Esophagus (tissue), 2 donors: ENCODE measurements around the gene RPL5. TPM values are rescaled to one million over a fixed set of nuclear protein-coding genes. Genes with fewer than 3 reads are reported as not detected.

Experiments used
- H3K27ac ChIP-seq, 2 donors: one replicate each; pipeline ENCODE4 v1.5.1; 2013; ENCODE audit warnings: low read depth in 2 of 2, mild to moderate bottlenecking in 2 of 2, inconsistent platforms in 1 of 2, low read length in 1 of 2, moderate library complexity in 1 of 2
- H3K27me3 ChIP-seq, 2 donors: one replicate each; pipeline ENCODE4 v1.6.1; 2013; ENCODE audit warnings: low read length in 2 of 2, control low read depth in 1 of 2, mild to moderate bottlenecking in 1 of 2; ENCODE audit not compliant: insufficient read depth in 2 of 2, control insufficient read depth in 1 of 2
- H3K36me3 ChIP-seq, 2 donors: one replicate each; pipeline ENCODE4 v1.6.1; 2013; ENCODE audit warnings: low read length in 1 of 2; ENCODE audit not compliant: control insufficient read depth in 2 of 2, insufficient read depth in 2 of 2
- H3K4me1 ChIP-seq, 2 donors: one replicate each; pipeline ENCODE4 v1.6.1; 2013; ENCODE audit warnings: low read length in 1 of 2; ENCODE audit not compliant: control insufficient read depth in 2 of 2, insufficient read depth in 2 of 2
- H3K4me3 ChIP-seq, 2 donors: one replicate each; pipeline ENCODE4 v1.5.1; 2013; ENCODE audit warnings: low read length in 2 of 2, mild to moderate bottlenecking in 2 of 2, low read depth in 1 of 2, moderate library complexity in 1 of 2
- H3K9me3 ChIP-seq, 2 donors: one replicate each; pipeline ENCODE4 v1.6.1; 2013; ENCODE audit warnings: mild to moderate bottlenecking in 2 of 2, low read depth in 1 of 2, low read length in 1 of 2, moderate library complexity in 1 of 2; ENCODE audit not compliant: control insufficient read depth in 2 of 2, insufficient read depth in 1 of 2
- WGBS, 2 donors: extraction: QIAGEN DNeasy Blood & Tissue Kit; methylation state at CpG; one replicate each; pipeline ENCODE4 v1.1.7; 2013; 5-methylcytosine and 5-hydroxymethylcytosine counted together
- polyA plus RNA-seq, 2 donors: library from polyadenylated mRNA; stranded (reverse); fragments of 200-250 nt; gene quantifications; one replicate each; pipeline ENCODE4 v1.2.3, GENCODE V29; 2013
- donor health status: healthy with polysubstance abuse.
- donor health status: Bipolar disorder and iron deficiency.

RPL5 gene
- polyA plus RNA-seq, 2 donors, result 1,458 to 1,852 TPM

DNA sequence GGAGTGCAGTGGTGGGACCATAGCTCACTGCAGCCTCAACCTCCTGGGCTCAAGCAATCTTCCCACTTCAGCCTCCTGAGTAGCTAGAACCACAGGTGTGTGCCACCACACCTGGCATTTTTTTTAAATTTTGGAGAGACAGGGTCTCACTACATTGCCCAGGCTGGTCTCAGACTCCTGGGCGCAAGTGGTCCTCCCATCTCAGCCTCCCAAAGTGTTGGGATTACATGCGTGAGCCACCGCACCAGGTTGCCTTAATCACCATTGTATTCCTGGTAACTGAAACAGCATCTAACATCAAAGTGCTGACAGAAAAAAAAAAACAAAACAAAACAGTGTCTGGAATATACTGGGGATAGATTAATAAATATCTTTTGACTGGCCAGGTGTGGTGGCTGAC, 18.2 kb downstream of the RPL5 start:
- Histone ChIP-seq H3K36me3 (no peaks in the 10 kb centered on the region), H3K9me3 (no peaks in the 10 kb centered on the region), H3K27me3 (no peaks in the 10 kb centered on the region), H3K4me3 (no peak overlapping the region), H3K27ac (no peak overlapping the region), H3K4me1 (peaks cover 0 to 2% of the 10 kb centered on the region in 2 donors)
- 96 to 97% methylated on average over 3 of the region's 3 CpGs for WGBS, 2 donors

DNA sequence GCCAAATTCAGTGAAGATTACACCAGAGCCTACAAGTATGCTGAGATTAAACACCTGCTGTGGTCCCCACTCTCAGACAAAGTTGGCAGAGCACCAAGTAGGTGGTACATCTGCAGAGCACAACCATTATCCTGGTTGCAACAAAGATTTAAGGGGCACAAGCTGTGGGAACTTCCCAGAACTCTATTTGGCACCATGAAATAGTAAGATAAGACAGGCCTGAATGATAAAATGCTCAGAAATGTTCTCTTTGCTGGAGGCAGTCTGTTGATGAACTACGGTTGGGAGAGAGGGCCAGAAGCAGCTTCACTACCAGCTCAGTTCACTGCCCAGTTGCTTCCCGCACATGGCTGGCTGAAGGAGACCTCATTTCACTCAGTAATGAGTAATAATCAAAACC, 19.9 kb downstream of the RPL5 start:
- H3K36me3 ChIP-seq, result no peaks in the 10 kb centered on the region
- H3K27ac ChIP-seq, result no peak overlapping the region
- H3K4me1 ChIP-seq, result peaks cover 0 to 2% of the 10 kb centered on the region in 2 donors
- H3K9me3 ChIP-seq, result no peaks in the 10 kb centered on the region
- H3K4me3 ChIP-seq, result no peak overlapping the region
- H3K27me3 ChIP-seq, result no peaks in the 10 kb centered on the region
- WGBS, 2 donors, result 56 to 59% methylated on average over 2 of the region's 2 CpGs

DNA sequence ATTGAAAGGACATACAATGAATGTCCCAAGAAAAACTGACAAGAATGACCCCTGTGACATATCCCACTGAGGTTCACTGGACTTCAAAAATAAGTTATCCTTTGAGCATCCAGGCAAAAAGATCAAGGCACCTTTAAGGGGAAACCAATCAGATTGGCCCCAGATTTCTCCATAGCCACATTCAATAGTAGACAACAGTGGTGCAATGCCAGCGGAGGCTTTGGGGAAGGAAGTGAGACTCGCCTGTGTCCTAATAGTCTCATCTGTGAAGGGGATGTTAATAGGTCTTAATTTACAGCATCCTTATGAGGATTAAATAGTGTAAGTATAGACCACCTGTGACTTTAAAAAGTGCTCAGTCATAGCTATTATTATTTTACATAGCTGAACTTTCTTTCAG, 21.5 kb downstream of the RPL5 start:
- no peaks in the 10 kb centered on the region for H3K36me3 ChIP-seq
- peaks cover 0 to 2% of the 10 kb centered on the region in 2 donors for H3K4me1 ChIP-seq
- WGBS, 2 donors, result 76 to 86% methylated on average over 2 of the region's 2 CpGs
- no peaks in the 10 kb centered on the region for H3K9me3 ChIP-seq
- no peak overlapping the region for H3K27ac ChIP-seq
- no peaks in the 10 kb centered on the region for H3K27me3 ChIP-seq
- H3K4me3 ChIP-seq, result no peak overlapping the region

DNA sequence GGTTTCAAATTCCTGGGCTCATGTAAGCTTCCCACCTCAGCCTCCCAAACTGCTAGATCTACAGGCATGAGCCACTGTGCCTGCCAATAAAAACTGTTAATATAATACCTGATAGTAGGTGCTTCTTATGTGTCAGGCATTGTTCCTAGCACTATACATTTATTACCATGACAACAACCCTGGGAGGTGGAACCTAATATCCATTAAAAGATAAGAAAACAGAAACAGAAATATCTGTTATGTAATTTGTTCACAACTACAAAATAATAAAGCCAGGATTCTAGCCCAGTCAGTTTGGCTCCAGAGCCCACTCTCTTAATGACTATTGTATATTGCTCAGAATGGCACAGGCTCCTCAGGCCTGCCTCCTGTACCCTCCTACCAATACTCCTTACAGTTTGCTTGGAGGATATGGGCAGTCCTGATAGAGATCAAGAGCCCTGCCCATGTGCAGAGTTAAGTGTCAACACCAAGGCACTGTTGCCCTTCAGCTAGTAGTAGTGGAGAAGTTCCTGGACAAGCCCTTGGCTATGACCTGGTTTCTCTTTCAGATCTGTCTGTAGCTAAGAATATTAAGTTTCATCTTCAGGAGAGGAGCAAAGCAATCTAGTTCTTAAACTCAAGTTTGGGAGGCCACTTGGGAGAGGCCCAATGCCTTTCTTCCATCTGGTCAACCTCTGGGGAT, 22.4 kb downstream of the RPL5 start:
- Histone ChIP-seq H3K9me3 (no peaks in the 10 kb centered on the region), H3K4me1 (peaks cover 0 to 2% of the 10 kb centered on the region in 2 donors), H3K36me3 (no peaks in the 10 kb centered on the region), H3K27me3 (no peaks in the 10 kb centered on the region), H3K27ac (no peak overlapping the region), H3K4me3 (no peak overlapping the region)

DNA sequence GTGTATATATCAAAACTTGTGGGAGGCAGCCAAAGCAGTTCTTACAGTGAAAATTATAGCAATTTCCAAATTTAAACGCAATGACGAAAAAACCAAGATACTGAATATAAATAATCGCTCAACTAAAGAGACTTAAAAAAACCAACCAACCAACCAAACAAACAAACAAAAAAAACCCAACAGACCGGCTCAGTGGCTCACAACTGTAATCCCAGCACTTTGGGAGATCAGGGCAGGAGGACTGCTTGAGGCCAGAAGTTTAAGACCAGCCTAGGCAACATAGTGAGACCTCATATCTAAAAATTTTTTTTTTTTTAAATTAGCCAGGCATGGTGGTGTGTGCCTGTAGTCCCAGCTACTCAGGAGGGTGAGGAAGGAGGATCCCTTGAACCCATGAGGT, 23.4 kb downstream of the RPL5 start:
- 93 to 97% methylated on average over 4 of the region's 4 CpGs for WGBS, 2 donors
- Histone ChIP-seq H3K27me3 (no peaks in the 10 kb centered on the region), H3K9me3 (no peaks in the 10 kb centered on the region), H3K4me3 (no peak overlapping the region), H3K4me1 (peaks cover 0 to 2% of the 10 kb centered on the region in 2 donors), H3K36me3 (no peaks in the 10 kb centered on the region), H3K27ac (no peak overlapping the region)

DNA sequence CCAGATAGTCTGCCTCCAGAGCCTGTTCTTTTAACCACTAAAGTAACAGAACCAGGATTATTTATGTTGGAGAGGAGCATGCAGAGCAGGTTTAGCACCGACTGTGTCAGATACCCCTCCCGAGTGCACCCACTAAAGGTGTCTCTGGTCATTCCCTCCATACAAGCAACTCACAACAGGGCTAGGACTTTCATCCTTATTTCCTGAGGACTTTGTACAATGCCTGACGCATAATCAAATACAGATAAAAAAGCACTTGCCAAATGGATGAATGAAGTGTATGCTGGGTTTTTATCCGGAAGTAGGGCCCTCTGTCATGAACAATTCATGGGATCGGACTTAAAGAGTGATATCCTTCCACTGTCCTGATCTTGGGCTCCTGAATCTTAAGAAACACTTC, 26.0 kb downstream of the RPL5 start:
- no peaks in the 10 kb centered on the region for H3K36me3 ChIP-seq

DNA sequence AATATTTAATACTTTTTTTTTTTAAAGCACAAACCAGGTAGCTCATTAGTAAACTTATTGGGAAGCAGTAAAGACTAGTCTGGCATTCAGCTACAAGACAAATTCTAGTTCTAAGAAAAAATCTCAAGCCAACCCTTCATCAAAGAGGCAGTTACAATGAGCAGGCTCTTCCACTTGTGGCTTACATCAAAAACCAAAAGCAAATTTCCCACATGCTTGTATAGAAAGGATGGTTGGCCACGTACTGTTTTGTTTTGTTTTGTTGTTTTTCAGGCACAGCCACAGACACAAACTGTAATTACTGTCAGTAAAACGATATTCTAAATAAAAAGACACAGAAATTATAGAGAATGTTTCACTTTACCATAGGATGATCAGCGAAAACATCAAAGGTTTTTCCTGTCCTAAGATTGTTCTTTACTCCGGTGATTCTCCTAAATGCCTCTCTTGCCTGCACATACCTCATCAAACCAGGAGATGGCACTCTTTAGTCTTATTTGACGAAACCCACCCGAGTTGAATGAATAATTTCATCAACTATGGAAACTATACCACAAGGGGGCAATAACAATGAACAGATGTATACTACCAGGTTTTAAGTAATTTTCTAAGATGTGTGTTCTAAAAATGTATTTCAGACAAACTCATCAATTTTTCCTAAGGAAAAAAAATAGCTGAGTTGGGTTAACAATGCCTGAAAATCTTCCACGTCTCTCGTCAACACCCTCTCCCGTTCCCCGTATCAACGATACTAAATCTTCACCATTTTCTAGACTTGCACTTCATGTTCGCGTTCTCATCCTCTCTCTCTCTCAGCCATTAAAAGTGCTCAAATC, 26.9 kb downstream of the RPL5 start:
- Histone ChIP-seq H3K27ac (no peak overlapping the region), H3K4me1 (no peaks in the 10 kb centered on the region), H3K36me3 (no peaks in the 10 kb centered on the region), H3K4me3 (no peak overlapping the region), H3K27me3 (no peaks in the 10 kb centered on the region), H3K9me3 (no peaks in the 10 kb centered on the region)
- WGBS, 2 donors, result 26 to 31% methylated on average over 13 of the region's 13 CpGs

More for the DNA sequence above, 26.0 kb downstream of the RPL5 start:
- no peaks in the 10 kb centered on the region for H3K27me3 ChIP-seq
- WGBS, 2 donors, result 74 to 78% methylated on average over 5 of the region's 5 CpGs
- no peak overlapping the region for H3K4me3 ChIP-seq
- no peak overlapping the region for H3K27ac ChIP-seq
- no peaks in the 10 kb centered on the region for H3K9me3 ChIP-seq
- H3K4me1 ChIP-seq, result no peaks in the 10 kb centered on the region

DNA sequence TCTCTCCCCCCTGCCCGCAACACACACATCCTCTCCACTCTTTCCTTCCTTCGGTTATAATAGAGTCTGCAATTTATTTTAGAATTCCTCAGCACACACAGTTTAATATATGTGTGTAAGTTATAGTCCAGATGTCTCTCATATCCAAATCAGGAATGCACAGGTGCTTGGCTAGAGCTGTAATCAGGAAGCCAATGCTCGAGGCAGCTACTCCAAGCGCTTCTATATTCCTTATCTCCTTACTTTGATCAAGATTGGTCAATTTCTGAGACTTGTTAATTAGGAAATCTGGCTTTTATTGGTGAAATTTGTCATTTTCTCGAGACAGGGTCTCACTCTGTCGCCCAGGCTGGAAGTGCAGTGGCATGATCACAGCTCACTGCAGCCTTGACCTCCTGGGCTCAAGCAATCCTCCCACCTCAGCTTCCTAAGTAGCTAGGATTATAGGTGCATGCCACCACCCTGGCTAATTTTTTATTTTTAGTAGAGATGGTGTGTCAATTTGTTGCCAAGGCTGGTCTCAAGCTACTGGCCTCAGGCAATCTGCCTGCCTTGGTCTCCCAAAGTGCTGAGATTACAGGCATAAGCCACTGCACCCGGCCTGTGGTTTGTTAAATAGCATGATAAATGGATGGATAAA, 27.7 kb downstream of the RPL5 start:
- Histone ChIP-seq H3K4me3 (no peak overlapping the region), H3K36me3 (no peaks in the 10 kb centered on the region), H3K4me1 (no peaks in the 10 kb centered on the region), H3K9me3 (no peaks in the 10 kb centered on the region), H3K27me3 (no peaks in the 10 kb centered on the region), H3K27ac (no peak overlapping the region)
- WGBS, 2 donors, result 54 to 60% methylated on average over 7 of the region's 7 CpGs

DNA sequence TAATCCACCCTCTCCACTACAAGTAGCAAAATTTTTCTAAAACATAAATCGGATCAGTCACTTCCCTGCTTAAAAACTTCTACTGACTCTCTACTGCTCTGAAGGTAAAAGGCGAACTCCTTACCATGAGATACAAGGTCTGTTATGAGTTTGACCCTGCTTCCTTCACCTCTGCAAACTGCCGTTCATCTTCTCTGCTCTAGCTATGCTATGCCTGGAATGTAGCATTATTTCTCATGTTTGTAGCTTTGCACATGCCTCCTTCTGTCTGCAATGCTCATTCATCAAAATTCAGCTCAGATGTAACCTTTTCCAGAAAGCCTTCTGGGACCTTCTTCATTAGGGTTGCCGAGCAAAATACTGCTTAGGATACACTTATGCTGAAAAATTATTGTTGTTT, 30.8 kb downstream of the RPL5 start:
- Histone ChIP-seq H3K27ac (no peak overlapping the region), H3K27me3 (no peaks in the 10 kb centered on the region), H3K4me1 (no peaks in the 10 kb centered on the region), H3K4me3 (no peak overlapping the region), H3K9me3 (no peaks in the 10 kb centered on the region), H3K36me3 (no peaks in the 10 kb centered on the region)
- 79 to 80% methylated on average over 4 of the region's 4 CpGs for WGBS, 2 donors
